Measurements from ENCODE around the gene LRRC46. TPM values are rescaled to one million over a fixed set of nuclear protein-coding genes. Genes with fewer than 3 reads are reported as not detected.

Gene LRRC46
- total RNA-seq, 4 donors from 2014 or later: 0.45 TPM; not detected in 3

GRCh38 chr17:47844814-47845715 is 13.6 kb downstream of the LRRC46 start:
- Histone ChIP-seq H3K9me3 (no peaks in the 10 kb centered on the region), H3K36me3 (no peaks in the 10 kb centered on the region), H3K27ac (replicated peaks in 1 of 4) (no peak overlapping the region), H3K4me1 (peaks cover 12 to 43% (median 40%) of the 10 kb centered on the region in 4 donors), H3K27me3 (peaks cover 0 to 56% (median 33%) of the 10 kb centered on the region in 4 donors), H3K4me3 (no peak overlapping the region)
- intact Hi-C loops (cut with DNase I): loop anchor here (10.0 kb wide), 3 partner anchors 100 to 170 kb away; partner anchors contain the start of genes CDK5RAP3 and PNPO
- 54% methylated on average over 4 of the region's 4 CpGs for WGBS
- TF ChIP-seq POLR2A (IDR thresholded peaks at IDR 0.05; ENCODE audit: low read depth): no peak
- no peak for TF ChIP-seq EP300 (IDR thresholded peaks at IDR 0.05)
- no peak for TF ChIP-seq POLR2AphosphoS5 (IDR thresholded peaks at IDR 0.05)
- no peak for TF ChIP-seq CTCF (IDR thresholded peaks at IDR 0.05)
- DNase-seq (ENCODE audit: extremely low spot score): no peak

- Histone ChIP-seq H3K9me3 (no peaks in the 10 kb centered on the region), H3K36me3 (no peaks in the 10 kb centered on the region), H3K27me3 (peaks cover 0 to 62% (median 35%) of the 10 kb centered on the region in 4 donors), H3K4me1 (peaks cover 9 to 43% (median 38%) of the 10 kb centered on the region in 4 donors), H3K4me3 (no peak overlapping the region), H3K27ac (replicated peaks in 1 of 4) (no peak overlapping the region)
- 74% methylated on average over 3 of the region's 3 CpGs for WGBS
- no peak for DNase-seq (ENCODE audit: extremely low spot score)
- intact Hi-C loops (cut with DNase I): loop anchor here (10.0 kb wide), 3 partner anchors 99 to 169 kb away; partner anchors contain the start of genes CDK5RAP3 and PNPO
- TF ChIP-seq EP300 (IDR thresholded peaks at IDR 0.05) (no peak), POLR2AphosphoS5 (IDR thresholded peaks at IDR 0.05) (no peak), CTCF (IDR thresholded peaks at IDR 0.05) (no peak), POLR2A (IDR thresholded peaks at IDR 0.05; ENCODE audit: low read depth) (no peak)
These were observed 14.2 kb downstream of the LRRC46 start for GRCh38 chr17:47845716-47846075.

DNA sequence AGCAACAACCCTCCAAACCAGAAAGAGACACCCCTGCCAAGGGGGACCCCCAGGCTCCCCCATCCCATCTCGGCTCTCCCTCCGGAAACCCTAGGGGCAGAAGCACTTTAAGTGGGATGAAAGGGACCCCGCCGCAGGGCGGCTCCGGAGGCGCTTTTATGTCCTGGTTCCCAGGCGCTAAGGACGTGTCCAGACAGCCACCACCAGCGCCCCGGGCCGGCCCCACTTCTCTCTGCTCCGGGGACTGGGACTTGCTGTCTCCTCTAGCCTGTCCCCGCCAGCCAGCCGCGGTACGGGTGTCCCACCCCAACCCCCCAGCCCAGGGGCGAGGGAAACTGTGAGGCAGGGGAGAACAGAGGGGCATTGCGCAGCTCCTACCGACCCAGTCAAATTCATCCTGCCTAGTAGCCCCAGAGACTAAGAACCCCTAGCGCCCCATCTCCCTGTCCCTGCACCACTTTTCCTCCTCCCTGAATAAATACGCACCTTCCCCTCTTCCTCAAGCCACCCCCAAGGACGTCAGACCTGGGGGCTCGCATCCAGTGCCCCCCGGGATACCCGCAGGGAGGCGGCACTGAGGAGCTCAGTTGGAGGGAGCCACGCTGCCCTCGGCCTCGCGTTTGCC is 15.4 kb downstream of the LRRC46 start:
- 17% methylated on average over 26 of the region's 31 CpGs for WGBS
- intact Hi-C loops (cut with DNase I): loop anchor here (10.0 kb wide), 3 partner anchors 98 to 168 kb away; partner anchors contain the start of genes CDK5RAP3 and PNPO
- H3K27me3 ChIP-seq: peaks cover 7 to 73% (median 43%) of the 10 kb centered on the region in 4 donors

More for the DNA sequence above, 15.4 kb downstream of the LRRC46 start:
- H3K36me3 ChIP-seq: no peaks in the 10 kb centered on the region
- H3K4me3 ChIP-seq: no peak overlapping the region
- H3K27ac ChIP-seq (replicated peaks in 1 of 4): no peak overlapping the region
- DNase-seq (ENCODE audit: extremely low spot score): no peak
- no peaks in the 10 kb centered on the region for H3K9me3 ChIP-seq
- TF ChIP-seq CTCF (IDR thresholded peaks at IDR 0.05): no peak
- no peak for TF ChIP-seq EP300 (IDR thresholded peaks at IDR 0.05)
- no peak for TF ChIP-seq POLR2AphosphoS5 (IDR thresholded peaks at IDR 0.05)
- TF ChIP-seq POLR2A (IDR thresholded peaks at IDR 0.05; ENCODE audit: low read depth): no peak
- peaks cover 14 to 47% (median 42%) of the 10 kb centered on the region in 4 donors for H3K4me1 ChIP-seq

Data from esophagus muscularis mucosa (tissue), 4 donors.